HepG2 (cell line): ENCODE data around the gene DHRS12. TPM values are rescaled to one million over a fixed set of nuclear protein-coding genes. Genes with fewer than 3 reads are reported as not detected.

Source experiments
- ATF7 ChIP-seq, 2 experiments: fragments of 450-650 bp in 1 of 2; sonication (generic) in 1 of 2; formaldehyde crosslinking in 1 of 2; IDR thresholded peaks; 2 replicates each; pipeline versions ENCODE4 v1.4.0 to v1.6.1; 2016 to 2020; ENCODE audit warnings: antibody characterized with exemption in 1 of 2, mild to moderate bottlenecking in 1 of 2, missing genetic modification reagents in 1 of 2
- EED ChIP-seq: sonication (generic); formaldehyde crosslinking; IDR thresholded peaks from 2 replicates; pipeline ENCODE4 v1.5.0; 2020; ENCODE audit warnings: mild to moderate bottlenecking, missing genetic modification reagents
- ERF ChIP-seq: IDR thresholded peaks from 2 replicates; pipeline ENCODE4 v1.6.1; 2018; ENCODE audit warnings: missing biosample characterization, missing genetic modification reagents
- FOXP1 ChIP-seq, 2 experiments: fragments of 450-650 bp in 1 of 2; IDR thresholded peaks; 2 replicates each; pipeline ENCODE4 v1.6.1; 2017 to 2018; ENCODE audit warnings: antibody characterized with exemption in 1 of 2
- HOXA3 ChIP-seq: sonication (generic); formaldehyde crosslinking; IDR thresholded peaks from 2 replicates; pipeline ENCODE4 v1.5.0; 2020; ENCODE audit warnings: missing genetic modification reagents
- LCORL ChIP-seq, 2 experiments: fragments of 450-650 bp in 1 of 2; sonication (generic) in 1 of 2; formaldehyde crosslinking in 1 of 2; IDR thresholded peaks; 2 replicates each; pipeline versions ENCODE4 v1.5.0 to v1.6.1; 2017 to 2020; ENCODE audit warnings: antibody characterized with exemption in 1 of 2, missing genetic modification reagents in 1 of 2
- NR1H2 ChIP-seq: sonication (generic); formaldehyde crosslinking; IDR thresholded peaks from 2 replicates; pipeline ENCODE4 v1.8.1; 2022; ENCODE audit warnings: low read depth, missing genetic modification reagents, borderline replicate concordance
- NR3C1 ChIP-seq: sonication (generic); formaldehyde crosslinking; IDR thresholded peaks from 2 replicates; pipeline ENCODE4 v1.4.0; 2020; ENCODE audit warnings: missing genetic modification reagents
- RXRB ChIP-seq: IDR thresholded peaks from 2 replicates; pipeline ENCODE4 v1.6.1; 2016; ENCODE audit warnings: borderline replicate concordance, missing genetic modification reagents, missing compliant biosample characterization
- SOX5 ChIP-seq: IDR thresholded peaks from 2 replicates; pipeline ENCODE4 v1.6.1; 2016; ENCODE audit warnings: borderline replicate concordance
- TP53 ChIP-seq: sonication (generic); formaldehyde crosslinking; conservative IDR thresholded peaks from 2 replicates; pipeline ENCODE4 v1.4.0; 2020; ENCODE audit warnings: missing genetic modification reagents
- ZNF264 ChIP-seq: sonication (generic); formaldehyde crosslinking; IDR thresholded peaks from 2 replicates; pipeline ENCODE4 v1.4.0; 2020; ENCODE audit warnings: missing genetic modification reagents
- ZNF343 ChIP-seq: sonication (generic); formaldehyde crosslinking; IDR thresholded peaks from 2 replicates; pipeline ENCODE4 v1.4.0; 2020; ENCODE audit warnings: mild to moderate bottlenecking, missing genetic modification reagents
- ZNF496 ChIP-seq: sonication (generic); formaldehyde crosslinking; IDR thresholded peaks from 2 replicates; pipeline ENCODE4 v1.8.1; 2023; ENCODE audit warnings: mild to moderate bottlenecking, moderate library complexity, missing genetic modification reagents; ENCODE audit not compliant: insufficient replicate concordance
- polyA plus RNA-seq, 8 experiments: library from polyadenylated mRNA; depleted of rRNA in 3 of 8; stranded (reverse) in 7 of 8; unstranded in 1 of 8; fragments of >200 nt; fragmentation: Illumina TruSeq in 4 of 8; extraction: Trizol in 4 of 8; gene quantifications; 2 replicates each; pipeline versions ENCODE4 v1.2.1 to v1.2.3, GENCODE V29; 2011 to 2016; ENCODE audit warnings: low read depth in 4 of 8, missing spikeins in 1 of 8, mixed read lengths in 1 of 8; ENCODE audit not compliant: insufficient read depth in 1 of 8
- total RNA-seq, 5 experiments: library from RNA; depleted of rRNA; stranded (reverse); fragments of >200 nt; fragmentation: Illumina TruSeq; extraction: Trizol; gene quantifications; 2 replicates each; pipeline ENCODE4 v1.2.3, GENCODE V29; 2016; ENCODE audit warnings: low read depth in 1 of 5
- TF ChIP-seq, protein P1 (sequence below): sonication (generic); formaldehyde crosslinking; IDR thresholded peaks from 2 replicates; pipeline ENCODE4 v1.5.1; 2020; ENCODE audit warnings: mild to moderate bottlenecking, missing genetic modification reagents, moderate library complexity
- TF ChIP-seq, protein P2 (sequence below): sonication (generic); formaldehyde crosslinking; IDR thresholded peaks from 2 replicates; pipeline ENCODE4 v1.8.1; 2023; ENCODE audit warnings: mild to moderate bottlenecking, missing genetic modification reagents
- TF ChIP-seq, protein P3 (sequence below): sonication (generic); formaldehyde crosslinking; IDR thresholded peaks from 2 replicates; pipeline ENCODE4 v1.5.1; 2020; ENCODE audit warnings: missing genetic modification reagents, mild to moderate bottlenecking, borderline replicate concordance
- TF ChIP-seq, protein P4 (sequence below): sonication (generic); formaldehyde crosslinking; IDR thresholded peaks from 2 replicates; pipeline ENCODE4 v1.8.1; 2022; ENCODE audit warnings: low read depth, mild to moderate bottlenecking, missing genetic modification reagents

DHRS12 gene
- total and polyA plus RNA-seq, 2 of the 13 experiments (the other 11 are each of a cell fraction or from before 2014, with no cell fraction given) = 7.2 to 8.4 TPM

DNA sequence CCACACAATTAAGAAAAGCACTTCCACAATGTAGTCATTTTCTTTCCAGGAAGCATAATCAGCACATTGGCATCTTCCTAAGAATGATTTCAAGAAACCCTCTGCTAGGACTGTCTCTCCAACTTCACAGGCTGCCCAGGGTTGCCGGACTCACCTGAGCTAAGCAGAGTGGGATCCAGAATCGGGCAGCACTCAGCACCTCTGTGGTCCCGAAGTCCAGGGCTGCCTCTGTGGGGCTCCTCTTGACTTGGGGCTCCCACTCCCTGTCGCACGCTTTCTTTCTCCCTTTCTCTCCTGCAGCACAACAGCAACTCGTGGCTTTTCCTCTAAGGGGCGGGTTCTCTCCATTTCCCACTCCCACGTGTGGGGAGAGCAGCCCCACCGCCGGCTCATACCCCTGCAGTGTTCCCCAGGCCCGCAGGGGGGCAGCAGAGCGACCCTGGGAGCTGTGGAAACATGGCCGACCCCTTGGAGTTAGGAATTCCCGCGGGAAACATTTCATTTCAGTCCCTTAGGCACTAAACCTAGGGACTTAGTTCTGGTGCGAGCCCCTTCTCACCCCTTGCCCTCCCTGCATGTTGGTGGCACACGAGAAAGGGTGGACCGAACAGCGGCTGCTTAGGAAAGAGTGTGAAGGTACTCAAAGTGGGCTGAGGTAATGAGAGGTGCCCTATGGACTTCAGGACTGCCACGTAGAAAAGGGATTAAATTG, 41.1 kb upstream of the DHRS12 start, which contains the start of gene TMEM272 (continued):
- TF ChIP-seq, protein P1, sequence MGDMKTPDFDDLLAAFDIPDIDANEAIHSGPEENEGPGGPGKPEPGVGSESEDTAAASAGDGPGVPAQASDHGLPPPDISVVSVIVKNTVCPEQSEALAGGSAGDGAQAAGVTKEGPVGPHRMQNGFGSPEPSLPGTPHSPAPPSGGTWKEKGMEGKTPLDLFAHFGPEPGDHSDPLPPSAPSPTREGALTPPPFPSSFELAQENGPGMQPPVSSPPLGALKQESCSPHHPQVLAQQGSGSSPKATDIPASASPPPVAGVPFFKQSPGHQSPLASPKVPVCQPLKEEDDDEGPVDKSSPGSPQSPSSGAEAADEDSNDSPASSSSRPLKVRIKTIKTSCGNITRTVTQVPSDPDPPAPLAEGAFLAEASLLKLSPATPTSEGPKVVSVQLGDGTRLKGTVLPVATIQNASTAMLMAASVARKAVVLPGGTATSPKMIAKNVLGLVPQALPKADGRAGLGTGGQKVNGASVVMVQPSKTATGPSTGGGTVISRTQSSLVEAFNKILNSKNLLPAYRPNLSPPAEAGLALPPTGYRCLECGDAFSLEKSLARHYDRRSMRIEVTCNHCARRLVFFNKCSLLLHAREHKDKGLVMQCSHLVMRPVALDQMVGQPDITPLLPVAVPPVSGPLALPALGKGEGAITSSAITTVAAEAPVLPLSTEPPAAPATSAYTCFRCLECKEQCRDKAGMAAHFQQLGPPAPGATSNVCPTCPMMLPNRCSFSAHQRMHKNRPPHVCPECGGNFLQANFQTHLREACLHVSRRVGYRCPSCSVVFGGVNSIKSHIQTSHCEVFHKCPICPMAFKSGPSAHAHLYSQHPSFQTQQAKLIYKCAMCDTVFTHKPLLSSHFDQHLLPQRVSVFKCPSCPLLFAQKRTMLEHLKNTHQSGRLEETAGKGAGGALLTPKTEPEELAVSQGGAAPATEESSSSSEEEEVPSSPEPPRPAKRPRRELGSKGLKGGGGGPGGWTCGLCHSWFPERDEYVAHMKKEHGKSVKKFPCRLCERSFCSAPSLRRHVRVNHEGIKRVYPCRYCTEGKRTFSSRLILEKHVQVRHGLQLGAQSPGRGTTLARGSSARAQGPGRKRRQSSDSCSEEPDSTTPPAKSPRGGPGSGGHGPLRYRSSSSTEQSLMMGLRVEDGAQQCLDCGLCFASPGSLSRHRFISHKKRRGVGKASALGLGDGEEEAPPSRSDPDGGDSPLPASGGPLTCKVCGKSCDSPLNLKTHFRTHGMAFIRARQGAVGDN (CRISPR knock-in tag) = peak; percentile 75
- peak; percentile 57; the same call in 1 of the 2 replicates for TF ChIP-seq HOXA3 (CRISPR knock-in tag)
- no peak for TF ChIP-seq FOXP1 (IDR thresholded peaks at IDR 0.05)
- no peak for TF ChIP-seq FOXP1 (CRISPR knock-in tag; IDR thresholded peaks at IDR 0.05)
- no peak for TF ChIP-seq ZNF496
- TF ChIP-seq, protein P2, sequence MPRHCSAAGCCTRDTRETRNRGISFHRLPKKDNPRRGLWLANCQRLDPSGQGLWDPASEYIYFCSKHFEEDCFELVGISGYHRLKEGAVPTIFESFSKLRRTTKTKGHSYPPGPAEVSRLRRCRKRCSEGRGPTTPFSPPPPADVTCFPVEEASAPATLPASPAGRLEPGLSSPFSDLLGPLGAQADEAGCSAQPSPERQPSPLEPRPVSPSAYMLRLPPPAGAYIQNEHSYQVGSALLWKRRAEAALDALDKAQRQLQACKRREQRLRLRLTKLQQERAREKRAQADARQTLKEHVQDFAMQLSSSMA (CRISPR knock-in tag) = no peak
- TF ChIP-seq RXRB (CRISPR knock-in tag) = no peak
- no peak for TF ChIP-seq NR1H2
- TF ChIP-seq ERF (CRISPR knock-in tag) = no peak
- TF ChIP-seq EED (CRISPR knock-in tag) = 0 out of 2 replicates have a peak, but pooled peaks have one; percentile 54
- TF ChIP-seq ATF7 (IDR thresholded peaks at IDR 0.05) = no peak
- no peak; the same call in 1 of the 2 replicates for TF ChIP-seq ATF7 (CRISPR knock-in tag; IDR thresholded peaks at IDR 0.05)
- TF ChIP-seq TP53 (CRISPR knock-in tag) = no peak
- no peak for TF ChIP-seq LCORL (IDR thresholded peaks at IDR 0.05)
- TF ChIP-seq LCORL (CRISPR knock-in tag; IDR thresholded peaks at IDR 0.05) = no peak
- no peak for TF ChIP-seq ZNF264 (CRISPR knock-in tag)
- TF ChIP-seq, protein P3, sequence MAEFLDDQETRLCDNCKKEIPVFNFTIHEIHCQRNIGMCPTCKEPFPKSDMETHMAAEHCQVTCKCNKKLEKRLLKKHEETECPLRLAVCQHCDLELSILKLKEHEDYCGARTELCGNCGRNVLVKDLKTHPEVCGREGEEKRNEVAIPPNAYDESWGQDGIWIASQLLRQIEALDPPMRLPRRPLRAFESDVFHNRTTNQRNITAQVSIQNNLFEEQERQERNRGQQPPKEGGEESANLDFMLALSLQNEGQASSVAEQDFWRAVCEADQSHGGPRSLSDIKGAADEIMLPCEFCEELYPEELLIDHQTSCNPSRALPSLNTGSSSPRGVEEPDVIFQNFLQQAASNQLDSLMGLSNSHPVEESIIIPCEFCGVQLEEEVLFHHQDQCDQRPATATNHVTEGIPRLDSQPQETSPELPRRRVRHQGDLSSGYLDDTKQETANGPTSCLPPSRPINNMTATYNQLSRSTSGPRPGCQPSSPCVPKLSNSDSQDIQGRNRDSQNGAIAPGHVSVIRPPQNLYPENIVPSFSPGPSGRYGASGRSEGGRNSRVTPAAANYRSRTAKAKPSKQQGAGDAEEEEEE = no peak
- no peak for TF ChIP-seq NR3C1 (CRISPR knock-in tag)
- TF ChIP-seq ZNF343 = no peak
- TF ChIP-seq, protein P4, sequence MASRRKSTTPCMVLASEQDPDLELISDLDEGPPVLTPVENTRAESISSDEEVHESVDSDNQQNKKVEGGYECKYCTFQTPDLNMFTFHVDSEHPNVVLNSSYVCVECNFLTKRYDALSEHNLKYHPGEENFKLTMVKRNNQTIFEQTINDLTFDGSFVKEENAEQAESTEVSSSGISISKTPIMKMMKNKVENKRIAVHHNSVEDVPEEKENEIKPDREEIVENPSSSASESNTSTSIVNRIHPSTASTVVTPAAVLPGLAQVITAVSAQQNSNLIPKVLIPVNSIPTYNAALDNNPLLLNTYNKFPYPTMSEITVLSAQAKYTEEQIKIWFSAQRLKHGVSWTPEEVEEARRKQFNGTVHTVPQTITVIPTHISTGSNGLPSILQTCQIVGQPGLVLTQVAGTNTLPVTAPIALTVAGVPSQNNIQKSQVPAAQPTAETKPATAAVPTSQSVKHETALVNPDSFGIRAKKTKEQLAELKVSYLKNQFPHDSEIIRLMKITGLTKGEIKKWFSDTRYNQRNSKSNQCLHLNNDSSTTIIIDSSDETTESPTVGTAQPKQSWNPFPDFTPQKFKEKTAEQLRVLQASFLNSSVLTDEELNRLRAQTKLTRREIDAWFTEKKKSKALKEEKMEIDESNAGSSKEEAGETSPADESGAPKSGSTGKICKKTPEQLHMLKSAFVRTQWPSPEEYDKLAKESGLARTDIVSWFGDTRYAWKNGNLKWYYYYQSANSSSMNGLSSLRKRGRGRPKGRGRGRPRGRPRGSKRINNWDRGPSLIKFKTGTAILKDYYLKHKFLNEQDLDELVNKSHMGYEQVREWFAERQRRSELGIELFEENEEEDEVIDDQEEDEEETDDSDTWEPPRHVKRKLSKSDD (CRISPR knock-in tag) = no peak
- no peak for TF ChIP-seq SOX5 (CRISPR knock-in tag)
